MCF 10A (cell line): ENCODE data around the gene AXIN2. TPM values are rescaled to one million over a fixed set of nuclear protein-coding genes. Genes with fewer than 3 reads are reported as not detected.

Experiments used
- Bru-seq: library from RNA; stranded (reverse); fragments of 400-500 nt; gene quantifications from one replicate; lab custom pipeline; 2021; lab: Mats Ljungman, UMichigan
- BruChase-seq, 2 experiments: library from RNA; stranded (reverse); fragments of 400-500 nt; gene quantifications; one replicate each; lab custom pipeline; 2021; lab: Mats Ljungman, UMichigan
- BruUV-seq: library from RNA; stranded (reverse); fragments of 400-500 nt; replicated peaks from 2 replicates; lab custom pipeline; 2021; lab: Mats Ljungman, UMichigan
- CTCF ChIA-PET: fragments of 300-600 bp; sonication (Branson Sonifier 250); formaldehyde crosslinking; extraction: SDS; loops from one replicate; lab custom pipeline; 2021; ENCODE audit warnings: antibody characterized with exemption, inconsistent platforms; lab: Yijun Ruan, JAX
- POLR2A ChIA-PET: fragments of 300-600, 350-650 bp; sonication (Branson Sonifier 250); formaldehyde crosslinking; extraction: SDS; loops from one replicate; lab custom pipeline; 2020; ENCODE audit warnings: antibody characterized with exemption, inconsistent platforms; lab: Yijun Ruan, JAX
- DNase-seq: peaks from one replicate; pipeline ENCODE4 v3.0.0-alpha.2; 2018; ENCODE audit not compliant: unreplicated experiment
- H3K27ac Mint-ChIP-seq: one replicate; pipeline ENCODE4 v1.8.0; 2022; ENCODE audit warnings: mild to moderate bottlenecking, low read depth, mixed read lengths; ENCODE audit not compliant: unreplicated experiment
- H3K27me3 Mint-ChIP-seq: one replicate; pipeline ENCODE4 v1.8.0; 2022; ENCODE audit warnings: mixed read lengths; ENCODE audit not compliant: insufficient read depth, unreplicated experiment
- H3K36me3 Mint-ChIP-seq: one replicate; pipeline ENCODE4 v1.8.0; 2022; ENCODE audit warnings: mild to moderate bottlenecking, moderate library complexity, mixed read lengths; ENCODE audit not compliant: insufficient read depth, unreplicated experiment
- H3K4me1 Mint-ChIP-seq: one replicate; pipeline ENCODE4 v1.8.0; 2022; ENCODE audit warnings: mixed read lengths; ENCODE audit not compliant: insufficient read depth, unreplicated experiment
- H3K4me3 Mint-ChIP-seq: one replicate; pipeline ENCODE4 v1.8.0; 2022; ENCODE audit warnings: mild to moderate bottlenecking, moderate library complexity, mixed read lengths; ENCODE audit not compliant: unreplicated experiment
- H3K9me3 Mint-ChIP-seq: one replicate; pipeline ENCODE4 v1.8.0; 2022; ENCODE audit warnings: mixed read lengths; ENCODE audit not compliant: unreplicated experiment
- intact Hi-C: fragments of 100-400 bp; cut with micrococcal nuclease; formaldehyde crosslinking; loops from 2 replicates; pipeline ENCODE4 v1.14.1; 2022
- long read RNA-seq: library from polyadenylated mRNA; stranded (forward); transcript quantifications from one replicate; pipeline ENCODE4 v2.0.0, GENCODE V29; 2022
- total RNA-seq: library from RNA; stranded (reverse); gene quantifications from 2 replicates; pipeline ENCODE4 v1.2.3, GENCODE V29; 2022
- TF ChIP-seq, protein P1 (sequence below): fragments of 200-600 bp; IDR thresholded peaks from one replicate; pipeline ENCODE4 v1.8.0; 2022; ENCODE audit warnings: antibody characterized with exemption, mild to moderate bottlenecking; ENCODE audit not compliant: unreplicated experiment

The AXIN2 gene, protein sequence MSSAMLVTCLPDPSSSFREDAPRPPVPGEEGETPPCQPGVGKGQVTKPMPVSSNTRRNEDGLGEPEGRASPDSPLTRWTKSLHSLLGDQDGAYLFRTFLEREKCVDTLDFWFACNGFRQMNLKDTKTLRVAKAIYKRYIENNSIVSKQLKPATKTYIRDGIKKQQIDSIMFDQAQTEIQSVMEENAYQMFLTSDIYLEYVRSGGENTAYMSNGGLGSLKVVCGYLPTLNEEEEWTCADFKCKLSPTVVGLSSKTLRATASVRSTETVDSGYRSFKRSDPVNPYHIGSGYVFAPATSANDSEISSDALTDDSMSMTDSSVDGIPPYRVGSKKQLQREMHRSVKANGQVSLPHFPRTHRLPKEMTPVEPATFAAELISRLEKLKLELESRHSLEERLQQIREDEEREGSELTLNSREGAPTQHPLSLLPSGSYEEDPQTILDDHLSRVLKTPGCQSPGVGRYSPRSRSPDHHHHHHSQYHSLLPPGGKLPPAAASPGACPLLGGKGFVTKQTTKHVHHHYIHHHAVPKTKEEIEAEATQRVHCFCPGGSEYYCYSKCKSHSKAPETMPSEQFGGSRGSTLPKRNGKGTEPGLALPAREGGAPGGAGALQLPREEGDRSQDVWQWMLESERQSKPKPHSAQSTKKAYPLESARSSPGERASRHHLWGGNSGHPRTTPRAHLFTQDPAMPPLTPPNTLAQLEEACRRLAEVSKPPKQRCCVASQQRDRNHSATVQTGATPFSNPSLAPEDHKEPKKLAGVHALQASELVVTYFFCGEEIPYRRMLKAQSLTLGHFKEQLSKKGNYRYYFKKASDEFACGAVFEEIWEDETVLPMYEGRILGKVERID
- 0.16 and 0.52 TPM in 2 replicates for total RNA-seq
- Bru-seq, nascent RNA = percentile 22 among the genes with signal in this experiment
- percentile 20 among the genes with signal in this experiment for BruChase-seq, experiment 1, labeled RNA remaining after a 6-hour chase
- percentile 23 among the genes with signal in this experiment for BruChase-seq, experiment 2, labeled RNA remaining after a 2-hour chase
- long read RNA-seq = 0 reads

DNA sequence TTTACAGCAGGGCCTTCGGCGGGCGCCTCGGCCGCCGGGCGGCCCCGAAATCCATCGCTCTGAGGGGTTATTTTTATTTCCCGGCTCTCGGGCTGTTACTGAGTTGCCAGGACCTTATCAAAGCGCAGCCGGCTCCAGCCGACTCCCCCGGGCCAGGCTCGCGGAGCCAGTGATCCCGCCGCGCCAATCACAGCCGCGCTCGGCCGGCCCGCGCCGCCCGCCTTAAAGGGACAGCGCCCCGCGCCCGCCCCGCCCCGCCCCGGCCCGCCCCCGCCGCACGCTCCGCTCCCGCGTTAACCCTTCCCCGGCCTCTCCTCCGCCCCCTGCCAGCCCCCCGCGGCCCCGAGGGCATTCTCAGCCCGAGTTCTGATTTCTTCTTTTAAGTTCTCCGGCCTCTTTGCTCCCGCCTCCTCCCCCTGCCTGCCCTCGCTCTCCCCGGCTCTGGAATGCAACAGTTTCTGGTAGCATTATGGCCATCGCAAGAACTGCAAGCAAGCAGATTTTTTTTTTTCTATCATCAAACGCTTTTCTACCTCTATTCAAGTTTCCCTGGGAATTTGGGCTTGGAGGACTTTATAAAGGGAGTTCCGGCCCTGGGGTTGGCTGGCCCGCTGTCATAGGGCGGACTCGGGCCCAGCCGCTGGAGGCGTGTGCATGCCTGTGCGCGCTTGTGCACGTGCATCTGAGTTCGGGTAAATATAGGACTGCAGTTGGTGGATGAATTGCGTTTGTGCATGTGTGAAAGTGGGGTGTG, at the start of gene AXIN2:
AXIN2 (minus strand) TSS at position 197 of the 754 bp plus-strand sequence. CDS start 3,028 bp downstream, outside the sequence.
- Mint-ChIP-seq H3K27me3 (peaks cover 10% of the 10 kb centered on the region), H3K9me3 (no peaks in the 10 kb centered on the region), H3K4me1 (no peaks in the 10 kb centered on the region), H3K36me3 (peaks cover 5% of the 10 kb centered on the region), H3K4me3 (peak within 1 kb of the TSS; percentile 80), H3K27ac (peak within 1 kb of the TSS; percentile 25)
- no TSS peak for BruUV-seq
- ChIA-PET POLR2A (no interaction called here), CTCF (interaction anchor here (0.5 to 0.6 kb wide), 3 partner anchors 9 to 650 kb away, joined by 3 to 4 read pairs (median 4); no protein-coding TSS in a partner anchor)
- peak; percentile 83 for DNase-seq
- TF ChIP-seq, protein P1, sequence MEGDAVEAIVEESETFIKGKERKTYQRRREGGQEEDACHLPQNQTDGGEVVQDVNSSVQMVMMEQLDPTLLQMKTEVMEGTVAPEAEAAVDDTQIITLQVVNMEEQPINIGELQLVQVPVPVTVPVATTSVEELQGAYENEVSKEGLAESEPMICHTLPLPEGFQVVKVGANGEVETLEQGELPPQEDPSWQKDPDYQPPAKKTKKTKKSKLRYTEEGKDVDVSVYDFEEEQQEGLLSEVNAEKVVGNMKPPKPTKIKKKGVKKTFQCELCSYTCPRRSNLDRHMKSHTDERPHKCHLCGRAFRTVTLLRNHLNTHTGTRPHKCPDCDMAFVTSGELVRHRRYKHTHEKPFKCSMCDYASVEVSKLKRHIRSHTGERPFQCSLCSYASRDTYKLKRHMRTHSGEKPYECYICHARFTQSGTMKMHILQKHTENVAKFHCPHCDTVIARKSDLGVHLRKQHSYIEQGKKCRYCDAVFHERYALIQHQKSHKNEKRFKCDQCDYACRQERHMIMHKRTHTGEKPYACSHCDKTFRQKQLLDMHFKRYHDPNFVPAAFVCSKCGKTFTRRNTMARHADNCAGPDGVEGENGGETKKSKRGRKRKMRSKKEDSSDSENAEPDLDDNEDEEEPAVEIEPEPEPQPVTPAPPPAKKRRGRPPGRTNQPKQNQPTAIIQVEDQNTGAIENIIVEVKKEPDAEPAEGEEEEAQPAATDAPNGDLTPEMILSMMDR = no peak
- intact Hi-C loops = loop anchor here (1.0 to 10.0 kb wide), 2 partner anchors 427 to 603 kb away; no protein-coding TSS in a partner anchor

DNA sequence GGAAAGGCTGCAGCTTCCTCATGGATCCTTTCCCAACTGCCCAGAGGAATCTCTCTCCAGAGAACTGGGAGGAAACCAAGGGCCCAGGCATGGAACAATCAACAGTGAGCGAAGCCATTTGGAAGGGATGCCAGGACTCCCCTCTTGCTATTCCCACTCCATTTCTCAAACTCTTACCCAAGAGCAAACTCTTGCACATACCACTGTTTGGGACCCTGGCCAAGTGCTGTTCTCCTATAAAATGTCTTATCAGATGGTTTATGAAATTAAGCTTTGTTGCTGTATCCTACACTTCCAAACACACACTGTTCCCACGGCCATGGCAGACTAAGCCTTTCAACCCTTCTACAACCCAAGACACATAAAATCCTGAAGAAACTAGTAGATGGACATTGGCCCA, 48.3 kb upstream of the AXIN2 start:
- peak; percentile 15 for DNase-seq
- H3K36me3 Mint-ChIP-seq = no peaks in the 10 kb centered on the region
- POLR2A ChIA-PET = interaction anchor here (1.2 kb wide), 1 partner anchor 14 kb away, joined by 3 read pairs; no protein-coding TSS in a partner anchor
- intact Hi-C loops = no loop called here
- H3K27ac Mint-ChIP-seq = no peak overlapping the region
- H3K27me3 Mint-ChIP-seq = peaks cover 11% of the 10 kb centered on the region
- TF ChIP-seq, protein P1 = no peak
- no TSS peak for BruUV-seq
- H3K4me3 Mint-ChIP-seq = no peak overlapping the region
- CTCF ChIA-PET = interaction anchor here (1.1 kb wide), 1 partner anchor 54 kb away, joined by 3 read pairs; no protein-coding TSS in a partner anchor
- H3K9me3 Mint-ChIP-seq = no peaks in the 10 kb centered on the region
- peaks cover 10% of the 10 kb centered on the region for H3K4me1 Mint-ChIP-seq

DNA sequence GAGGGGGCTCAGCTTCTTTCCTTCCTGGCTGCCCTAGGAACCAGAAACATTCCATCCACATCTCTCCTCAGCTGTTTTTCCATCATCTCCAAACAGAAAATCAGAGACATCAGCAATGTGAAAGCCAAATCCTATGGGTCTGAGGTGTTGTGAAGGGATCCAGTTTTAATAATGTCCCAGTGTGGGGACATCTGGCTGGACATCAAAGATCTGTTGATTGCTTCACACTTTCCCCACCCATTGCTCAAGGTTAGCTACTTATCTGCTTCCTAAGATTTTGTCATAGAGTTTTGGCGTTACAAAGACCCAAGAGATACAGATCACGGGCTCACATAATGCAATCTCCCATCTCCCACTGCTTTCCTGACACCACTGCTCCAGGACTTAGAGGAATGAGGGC, 47.8 kb upstream of the AXIN2 start:
- H3K4me1 Mint-ChIP-seq = peaks cover 10% of the 10 kb centered on the region

More for the DNA sequence above, 47.8 kb upstream of the AXIN2 start:
- Mint-ChIP-seq H3K9me3 (no peaks in the 10 kb centered on the region), H3K27me3 (peaks cover 11% of the 10 kb centered on the region), H3K27ac (no peak overlapping the region), H3K36me3 (no peaks in the 10 kb centered on the region), H3K4me3 (no peak overlapping the region)
- BruUV-seq = no TSS peak
- intact Hi-C loops = no loop called here
- ChIA-PET CTCF (no interaction called here), POLR2A (no interaction called here)
- TF ChIP-seq, protein P1 = no peak
- no peak for DNase-seq
